Measurements from ENCODE around the gene KIF26A.

The KIF26A gene
- 1.7 to 5.5 reads per million in 2 donors for total RNA-seq

GRCh38 chr14:104138098-104138717 lies at the start of gene KIF26A:
Gene KIF26A, plus strand, starts transcription at chr14:104138587. Its CDS starts 136 bp downstream, at chr14:104138723.
- DNase-seq: no peak

DNA sequence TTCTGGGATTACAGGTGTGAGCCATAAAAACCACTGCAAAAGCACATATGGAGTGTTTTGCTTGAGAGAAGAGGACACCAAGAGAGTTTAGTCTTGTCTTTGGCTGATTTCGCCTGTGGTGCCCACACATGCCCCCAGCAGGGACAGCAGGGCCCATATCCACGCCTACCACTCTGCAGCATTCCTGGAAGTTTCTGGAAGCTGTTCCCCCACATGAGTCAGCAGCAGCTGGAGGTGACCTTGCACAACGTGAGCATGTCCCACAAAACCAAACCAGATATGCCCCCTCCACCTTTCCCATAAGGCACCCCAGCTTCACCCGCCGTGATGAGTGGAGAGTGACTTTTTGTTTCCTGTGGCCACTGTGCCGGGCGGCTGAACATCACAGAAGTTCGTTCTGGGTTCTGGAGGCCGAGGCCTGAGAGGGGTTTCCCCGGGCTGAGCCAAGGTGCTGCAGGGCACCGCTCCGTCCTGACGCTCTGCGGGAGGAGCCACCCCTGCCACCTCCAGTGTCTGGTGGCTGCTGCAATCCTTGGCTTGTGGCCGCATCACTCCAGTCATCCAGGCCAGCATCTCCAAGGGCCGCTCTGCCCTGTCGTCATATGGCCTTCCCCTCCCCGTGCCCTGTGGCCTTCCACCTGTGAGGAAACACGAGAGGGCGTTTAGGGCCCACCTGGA lies 48.2 kb upstream of the KIF26A start:
- no peak for DNase-seq

DNA sequence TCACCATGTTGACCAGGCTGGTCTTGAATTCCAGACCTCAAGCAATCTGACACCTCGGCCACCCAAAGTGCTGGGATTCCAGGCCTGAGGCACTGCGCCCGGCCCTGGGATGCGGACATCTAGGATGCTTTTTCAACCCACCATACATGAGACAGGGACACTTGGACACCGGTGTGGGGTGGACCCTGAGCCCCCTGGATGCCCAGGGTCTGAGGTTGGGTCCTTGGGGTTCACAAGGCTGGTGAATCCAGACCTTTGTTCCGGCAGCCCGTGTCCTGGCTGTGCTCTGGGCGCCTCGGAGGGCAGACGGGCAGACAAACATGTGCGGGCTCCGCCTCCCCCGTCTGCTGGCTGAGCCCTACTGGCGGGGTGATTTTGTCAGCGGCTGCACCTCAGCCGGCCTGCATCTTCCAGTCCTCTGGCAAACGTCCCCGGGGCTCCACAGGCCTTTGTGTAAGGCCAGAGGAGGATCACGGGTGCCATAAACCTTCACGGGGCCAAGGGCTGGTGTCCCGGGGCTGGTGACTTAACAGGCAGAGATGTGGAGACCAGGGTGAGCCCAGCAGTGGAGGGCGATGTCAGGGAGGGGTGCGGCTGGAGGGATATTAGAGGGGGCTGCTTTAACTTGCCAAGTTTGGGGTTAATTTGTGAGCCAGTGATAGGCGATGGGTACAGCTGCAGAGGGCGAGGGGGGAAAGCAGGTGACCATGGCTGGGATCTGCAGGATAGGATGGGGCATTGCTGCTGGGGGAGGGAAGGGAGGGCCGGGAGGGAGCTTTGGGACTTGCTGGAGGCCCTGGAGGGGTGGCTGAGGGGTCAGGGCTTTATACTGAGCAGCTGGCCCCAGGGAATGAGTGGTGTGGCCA lies 47.1 kb upstream of the KIF26A start:
- no peak for DNase-seq

- no peak for DNase-seq
Observed at GRCh38 chr14:104091927-104092771, 46.2 kb upstream of the KIF26A start.

DNA sequence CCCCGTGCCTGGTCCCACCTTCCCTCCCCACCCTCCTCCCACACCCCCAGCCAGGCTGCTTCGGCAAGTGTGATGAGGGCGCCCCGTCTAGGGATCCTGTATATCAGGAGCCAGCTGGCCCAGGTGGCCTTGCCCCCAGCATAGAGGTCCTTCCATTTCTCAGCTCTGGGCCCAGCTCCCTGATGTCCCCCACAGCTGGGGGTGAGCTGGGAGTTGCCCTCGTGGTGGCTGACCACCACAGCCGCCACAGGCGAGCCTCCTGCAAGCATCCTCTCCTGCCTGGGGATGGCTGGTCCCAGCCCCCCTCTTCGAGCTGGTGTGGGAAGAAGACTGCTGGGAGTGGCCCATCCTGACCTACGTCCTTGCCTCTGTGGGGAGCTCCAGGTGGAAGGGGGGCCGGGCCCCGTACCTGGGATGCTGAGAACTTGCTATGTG lies 45.4 kb upstream of the KIF26A start:
- DNase-seq: no peak

- DNase-seq: no peak
Observed at GRCh38 chr14:104093366-104094055, 44.9 kb upstream of the KIF26A start.

- no peak for DNase-seq
Observed at GRCh38 chr14:104094056-104094708, 44.2 kb upstream of the KIF26A start.

- DNase-seq: peak; percentile 76
Observed at GRCh38 chr14:104094709-104095425, 43.5 kb upstream of the KIF26A start.

GRCh38 chr14:104095426-104096310 lies 42.7 kb upstream of the KIF26A start:
- DNase-seq: no peak

GRCh38 chr14:104096318-104096717 lies 42.1 kb upstream of the KIF26A start:
- DNase-seq: no peak

- no peak for DNase-seq
Observed at GRCh38 chr14:104096751-104097700, 41.4 kb upstream of the KIF26A start.

DNA sequence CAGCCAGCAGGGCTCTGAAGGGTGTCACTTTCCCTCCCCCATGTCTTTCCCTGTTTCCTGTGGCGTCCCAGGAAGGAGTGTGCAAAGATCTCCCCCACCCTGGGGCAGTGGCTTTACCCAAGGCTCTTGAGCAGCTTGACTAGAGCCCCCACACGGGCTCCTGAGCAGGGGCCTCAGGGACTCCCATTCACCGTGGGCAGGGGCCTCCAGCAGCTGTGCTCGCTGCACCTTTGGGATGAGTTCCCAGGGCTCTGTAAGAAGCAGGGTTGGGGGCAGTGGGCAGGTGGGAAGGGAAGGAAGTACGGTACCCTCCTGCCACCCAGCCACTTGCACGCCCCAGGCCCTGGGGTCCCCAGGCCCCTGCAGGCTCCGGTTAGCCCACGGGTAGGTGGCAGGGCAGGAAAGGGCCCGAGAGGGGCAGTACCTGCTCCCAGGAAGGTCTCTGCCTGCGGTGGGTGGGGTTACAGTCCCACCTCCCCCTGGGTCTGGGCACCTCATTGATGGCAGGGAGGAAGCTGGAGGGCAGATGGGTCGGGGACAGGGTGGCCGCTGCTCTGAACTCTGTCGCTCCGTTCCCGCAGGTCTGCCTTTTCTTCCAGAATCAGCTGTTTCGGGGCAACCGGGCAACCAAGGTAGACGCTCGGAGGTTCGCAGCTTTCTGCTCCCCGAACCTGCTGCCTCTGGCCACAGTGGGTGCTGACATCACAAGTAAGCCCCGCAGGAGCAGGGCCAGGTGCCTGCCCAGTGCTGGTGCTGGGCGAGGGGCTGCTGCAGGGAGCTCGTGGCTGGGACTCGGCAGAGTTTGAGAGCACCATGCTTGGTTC lies 39.9 kb upstream of the KIF26A start:
- DNase-seq: no peak

GRCh38 chr14:104099096-104100041 lies 39.0 kb upstream of the KIF26A start:
- no peak for DNase-seq

DNA sequence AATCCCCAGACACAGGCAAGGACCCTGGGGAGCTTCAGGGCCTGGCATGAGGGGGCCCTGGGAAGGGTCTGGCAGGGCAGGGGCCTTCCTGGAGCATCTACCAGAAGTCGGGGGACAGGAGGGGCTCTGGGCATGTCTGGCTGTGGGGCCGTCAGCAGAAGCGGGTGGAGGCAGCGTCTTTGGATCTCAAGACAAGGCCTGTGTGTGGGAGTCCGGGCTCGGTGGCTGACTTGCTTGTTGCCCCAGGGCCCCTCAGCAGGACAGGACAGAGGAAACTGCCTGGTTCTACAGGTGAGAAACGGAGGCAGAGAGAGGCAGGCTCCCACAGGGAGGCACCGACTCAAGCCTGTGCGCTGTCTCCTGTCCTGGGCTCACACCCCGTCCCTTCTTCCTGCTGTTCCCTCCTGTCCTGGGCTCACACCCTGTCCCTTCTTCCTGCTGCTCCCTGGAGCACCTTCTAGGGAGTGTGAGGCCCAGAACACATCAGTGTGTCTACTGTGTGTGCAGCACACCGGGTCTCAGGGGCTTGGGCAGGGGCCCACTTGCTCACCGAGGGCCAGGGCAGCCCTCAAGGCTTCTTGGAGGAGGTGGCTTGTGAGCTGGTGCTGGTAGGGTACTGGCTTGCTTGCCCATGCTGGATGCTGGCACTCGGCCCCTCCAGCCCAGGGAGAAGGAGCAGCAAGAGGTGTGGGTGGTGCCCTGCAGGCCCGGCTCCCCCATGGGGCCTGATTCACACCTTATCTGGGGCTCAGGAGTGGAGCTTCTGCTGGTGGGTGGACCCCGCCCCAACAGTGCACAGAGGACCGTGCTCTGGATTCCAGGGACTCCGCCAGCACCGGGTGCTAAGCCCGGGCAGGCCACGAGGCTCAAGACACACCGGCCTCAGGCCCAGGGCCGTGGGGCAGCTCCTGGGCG lies 38.0 kb upstream of the KIF26A start:
- no peak for DNase-seq

DNA sequence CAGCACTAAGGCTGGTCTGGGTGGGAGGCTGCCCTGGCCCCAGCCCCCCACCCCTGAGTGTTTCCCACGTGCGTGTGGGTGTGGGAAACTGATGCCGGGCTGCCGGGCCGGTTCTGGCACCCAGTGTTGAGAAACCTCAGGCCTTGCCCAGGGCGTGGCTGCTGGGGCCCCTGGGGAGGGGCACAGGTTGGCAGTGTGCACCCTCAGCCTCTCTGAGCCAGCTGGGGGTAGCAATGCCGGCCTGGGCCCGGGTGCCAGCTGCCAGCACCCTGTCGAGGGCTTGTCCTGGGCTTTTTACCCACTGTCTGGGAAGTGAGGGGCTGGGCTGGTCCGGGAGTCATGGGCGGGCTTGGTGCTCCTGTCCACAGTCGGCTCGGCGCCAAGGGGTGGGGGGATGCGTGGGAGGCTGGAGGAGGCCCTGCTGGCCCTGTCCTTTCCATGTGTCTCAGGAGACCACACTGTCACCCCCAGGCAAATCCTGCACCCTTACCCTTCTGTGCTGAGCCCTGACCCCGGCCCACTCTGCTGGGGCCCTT lies 37.2 kb upstream of the KIF26A start:
- no peak for DNase-seq

Data from T-helper 9 cell (primary cell).